ENCODE results near the gene FZR1. TPM values are rescaled to one million over a fixed set of nuclear protein-coding genes. Genes with fewer than 3 reads are reported as not detected.

Gene FZR1
- total and polyA plus RNA-seq, 10 donors = 9.8 to 53.6 (median 37.1) TPM

DNA sequence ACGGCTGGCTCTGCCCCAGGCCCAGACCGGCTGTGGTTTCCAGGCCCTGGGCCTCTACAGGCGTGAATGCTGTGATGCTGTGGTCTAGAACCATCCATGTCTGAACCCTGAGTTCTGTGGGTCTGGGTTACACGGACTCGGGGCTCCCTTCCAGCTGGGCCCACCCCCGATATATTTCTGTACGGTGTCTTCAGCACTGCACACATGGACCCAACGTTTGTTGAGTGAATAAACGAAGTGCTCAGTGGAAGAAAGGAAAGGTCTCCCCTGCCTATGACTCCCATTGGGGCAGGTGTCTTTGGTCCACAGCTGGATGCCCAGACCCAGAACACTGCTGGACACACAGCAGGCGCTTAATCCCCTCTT is 39.5 kb downstream of the FZR1 start:
- no peak for TF ChIP-seq POLR2A (IDR thresholded peaks at IDR 0.05)
- no peak for TF ChIP-seq POLR2AphosphoS5 (IDR thresholded peaks at IDR 0.05)
- TF ChIP-seq, protein P1, sequence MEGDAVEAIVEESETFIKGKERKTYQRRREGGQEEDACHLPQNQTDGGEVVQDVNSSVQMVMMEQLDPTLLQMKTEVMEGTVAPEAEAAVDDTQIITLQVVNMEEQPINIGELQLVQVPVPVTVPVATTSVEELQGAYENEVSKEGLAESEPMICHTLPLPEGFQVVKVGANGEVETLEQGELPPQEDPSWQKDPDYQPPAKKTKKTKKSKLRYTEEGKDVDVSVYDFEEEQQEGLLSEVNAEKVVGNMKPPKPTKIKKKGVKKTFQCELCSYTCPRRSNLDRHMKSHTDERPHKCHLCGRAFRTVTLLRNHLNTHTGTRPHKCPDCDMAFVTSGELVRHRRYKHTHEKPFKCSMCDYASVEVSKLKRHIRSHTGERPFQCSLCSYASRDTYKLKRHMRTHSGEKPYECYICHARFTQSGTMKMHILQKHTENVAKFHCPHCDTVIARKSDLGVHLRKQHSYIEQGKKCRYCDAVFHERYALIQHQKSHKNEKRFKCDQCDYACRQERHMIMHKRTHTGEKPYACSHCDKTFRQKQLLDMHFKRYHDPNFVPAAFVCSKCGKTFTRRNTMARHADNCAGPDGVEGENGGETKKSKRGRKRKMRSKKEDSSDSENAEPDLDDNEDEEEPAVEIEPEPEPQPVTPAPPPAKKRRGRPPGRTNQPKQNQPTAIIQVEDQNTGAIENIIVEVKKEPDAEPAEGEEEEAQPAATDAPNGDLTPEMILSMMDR (IDR thresholded peaks at IDR 0.05 in 8 of 11, conservative IDR thresholded peaks at IDR 0.05 in 3 of 11) = no peak
- intact Hi-C loops (cut with DNase I; ENCODE audit: low total_unique reads) = no loop called here

DNA sequence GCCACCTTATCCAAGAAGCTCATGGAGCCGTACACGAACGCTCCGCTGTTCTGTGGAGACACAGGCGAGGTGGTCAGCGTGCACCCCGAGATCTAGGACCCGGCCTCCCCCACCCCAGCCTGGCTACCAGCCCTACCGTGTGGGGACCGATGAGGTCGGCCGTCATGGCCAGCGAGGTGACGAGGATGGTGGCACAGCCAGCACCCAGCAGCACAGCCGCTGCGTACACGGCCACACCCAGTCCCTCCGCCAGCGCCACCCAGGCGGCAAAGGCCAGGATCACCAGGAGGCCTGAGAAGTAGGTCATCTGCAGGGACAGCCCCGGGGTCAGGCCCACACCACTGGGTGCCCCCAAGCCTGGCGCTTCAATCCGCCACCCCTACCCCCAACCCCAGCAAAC is 40.0 kb downstream of the FZR1 start:
- peak in 1 of 3 donors; percentile 62 for TF ChIP-seq POLR2AphosphoS5 (IDR thresholded peaks at IDR 0.05)
- no peak for TF ChIP-seq POLR2A (IDR thresholded peaks at IDR 0.05)
- TF ChIP-seq, protein P1 (IDR thresholded peaks at IDR 0.05 in 8 of 11, conservative IDR thresholded peaks at IDR 0.05 in 3 of 11) = no peak
- Histone ChIP-seq H3K9me3 (no peaks in the 10 kb centered on the region), H3K4me1 (peaks cover 0 to 53% (median 17%) of the 10 kb centered on the region in 6 donors), H3K36me3 (peaks cover 0 to 95% (median 42%) of the 10 kb centered on the region in 6 donors), H3K27me3 (replicated peaks in 1 of 7) (no peaks in the 10 kb centered on the region), H3K27ac (peak overlapping the region in 1 of 8 donors; percentile 33), H3K4me3 (no peak overlapping the region)
- 89 to 93% (median 92%) methylated on average over 14 to 23 of the region's 23 CpGs for WGBS, 5 donors
- intact Hi-C loops (cut with DNase I; ENCODE audit: low total_unique reads) = no loop called here
- DNase-seq = no peak

More for the DNA sequence above, 39.5 kb downstream of the FZR1 start:
- no peaks in the 10 kb centered on the region for H3K9me3 ChIP-seq
- H3K36me3 ChIP-seq = peaks cover 0 to 90% (median 40%) of the 10 kb centered on the region in 6 donors
- H3K4me1 ChIP-seq = peaks cover 0 to 48% (median 17%) of the 10 kb centered on the region in 6 donors
- DNase-seq = no peak
- H3K27ac ChIP-seq = peak overlapping the region in 3 of 8 donors; percentile 1 to 50 (median 33)
- no peak overlapping the region for H3K4me3 ChIP-seq
- 72 to 83% (median 74%) methylated on average over 10 of the region's 10 CpGs for WGBS, 5 donors
- no peaks in the 10 kb centered on the region for H3K27me3 ChIP-seq (replicated peaks in 1 of 7)

DNA sequence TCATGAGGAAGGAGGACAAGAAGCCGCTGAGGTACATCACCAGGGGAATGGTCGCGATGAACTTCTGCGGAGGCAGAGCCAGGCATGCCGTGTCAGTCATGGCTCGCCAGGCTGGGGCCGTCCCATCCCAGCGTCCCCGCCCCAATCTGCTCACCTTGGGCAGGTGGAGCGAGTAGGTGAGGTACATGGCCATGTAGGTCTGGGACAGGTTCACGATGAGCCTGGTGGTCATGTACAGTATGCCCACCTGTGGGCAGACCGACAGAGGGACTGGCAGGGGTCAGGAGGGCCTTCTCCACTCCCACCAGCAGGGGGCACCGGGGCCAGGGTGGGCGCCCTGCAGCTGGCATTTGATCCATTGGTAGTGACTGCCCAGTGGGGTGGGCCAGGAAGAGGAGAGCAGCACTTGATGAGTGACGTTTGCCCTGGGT is 41.2 kb downstream of the FZR1 start:
- TF ChIP-seq POLR2A (IDR thresholded peaks at IDR 0.05) (no peak), POLR2AphosphoS5 (IDR thresholded peaks at IDR 0.05) (peak; percentile 27 to 59 (median 33))
- TF ChIP-seq, protein P1 (IDR thresholded peaks at IDR 0.05 in 8 of 11, conservative IDR thresholded peaks at IDR 0.05 in 3 of 11) = peak; percentile 7 to 68 (median 54)
- peaks cover 0 to 90% (median 42%) of the 10 kb centered on the region in 6 donors for H3K36me3 ChIP-seq

DNA sequence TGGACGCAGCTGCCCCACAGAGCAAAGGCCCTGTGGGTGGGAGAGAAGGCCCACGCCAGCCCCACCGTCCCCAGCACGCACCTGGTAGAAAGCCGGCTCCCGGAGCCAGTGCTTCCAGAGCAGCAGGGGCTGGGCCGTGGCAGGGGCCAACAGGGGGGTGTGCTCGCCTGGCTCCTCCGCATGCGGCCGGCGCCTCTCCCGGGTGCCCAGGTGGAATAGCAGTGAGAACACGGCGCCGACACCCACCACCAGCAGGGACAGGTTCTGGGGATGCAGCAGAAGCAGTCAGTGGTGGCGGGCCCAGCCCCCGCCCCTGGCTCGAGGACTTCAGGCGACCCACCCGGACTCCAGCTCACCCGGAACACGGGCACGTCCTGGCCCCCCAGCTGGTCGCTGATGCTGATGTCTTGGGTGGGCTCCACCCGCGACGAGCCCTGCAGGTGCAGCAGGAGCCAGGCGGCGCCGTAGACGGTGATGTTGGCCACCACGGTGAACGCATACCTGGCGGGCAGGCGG is 41.7 kb downstream of the FZR1 start:
- Histone ChIP-seq H3K27ac (peak overlapping the region in 4 of 8 donors; percentile 54 to 76 (median 72)), H3K9me3 (no peaks in the 10 kb centered on the region), H3K4me1 (peaks cover 4 to 70% (median 25%) of the 10 kb centered on the region in 6 donors), H3K27me3 (replicated peaks in 1 of 7) (no peaks in the 10 kb centered on the region), H3K36me3 (peaks cover 0 to 85% (median 42%) of the 10 kb centered on the region in 6 donors), H3K4me3 (peak overlapping the region in 1 of 8 donors; percentile 50)
- TF ChIP-seq, protein P1 (IDR thresholded peaks at IDR 0.05 in 8 of 11, conservative IDR thresholded peaks at IDR 0.05 in 3 of 11) = peak in 3 of 11 experiments; percentile 4 to 6 (median 4)
- TF ChIP-seq POLR2A (IDR thresholded peaks at IDR 0.05) (no peak), POLR2AphosphoS5 (IDR thresholded peaks at IDR 0.05) (peak in 2 of 3 donors; percentile 3 to 45)
- 87 to 90% (median 87%) methylated on average over 3 to 36 of the region's 36 CpGs for WGBS, 5 donors
- intact Hi-C loops (cut with DNase I; ENCODE audit: low total_unique reads) = no loop called here
- peak; percentile 79 for DNase-seq

More for the DNA sequence above, 41.2 kb downstream of the FZR1 start:
- DNase-seq = no peak
- H3K4me3 ChIP-seq = peak overlapping the region in 1 of 8 donors; percentile 50
- WGBS, 5 donors = 86 to 97% (median 90%) methylated on average over 10 to 15 of the region's 15 CpGs
- H3K27ac ChIP-seq = peak overlapping the region in 3 of 8 donors; percentile 54 to 76 (median 75)
- H3K4me1 ChIP-seq = peaks cover 3 to 64% (median 21%) of the 10 kb centered on the region in 6 donors
- no peaks in the 10 kb centered on the region for H3K27me3 ChIP-seq (replicated peaks in 1 of 7)
- intact Hi-C loops (cut with DNase I; ENCODE audit: low total_unique reads) = no loop called here
- H3K9me3 ChIP-seq = no peaks in the 10 kb centered on the region

Measured in spleen (tissue), 11 donors.